ENCODE data around the gene FBXW7. TPM values are rescaled to one million over a fixed set of nuclear protein-coding genes. Genes with fewer than 3 reads are reported as not detected.

FBXW7 gene
- total RNA-seq, 1 donor = 366 TPM

DNA sequence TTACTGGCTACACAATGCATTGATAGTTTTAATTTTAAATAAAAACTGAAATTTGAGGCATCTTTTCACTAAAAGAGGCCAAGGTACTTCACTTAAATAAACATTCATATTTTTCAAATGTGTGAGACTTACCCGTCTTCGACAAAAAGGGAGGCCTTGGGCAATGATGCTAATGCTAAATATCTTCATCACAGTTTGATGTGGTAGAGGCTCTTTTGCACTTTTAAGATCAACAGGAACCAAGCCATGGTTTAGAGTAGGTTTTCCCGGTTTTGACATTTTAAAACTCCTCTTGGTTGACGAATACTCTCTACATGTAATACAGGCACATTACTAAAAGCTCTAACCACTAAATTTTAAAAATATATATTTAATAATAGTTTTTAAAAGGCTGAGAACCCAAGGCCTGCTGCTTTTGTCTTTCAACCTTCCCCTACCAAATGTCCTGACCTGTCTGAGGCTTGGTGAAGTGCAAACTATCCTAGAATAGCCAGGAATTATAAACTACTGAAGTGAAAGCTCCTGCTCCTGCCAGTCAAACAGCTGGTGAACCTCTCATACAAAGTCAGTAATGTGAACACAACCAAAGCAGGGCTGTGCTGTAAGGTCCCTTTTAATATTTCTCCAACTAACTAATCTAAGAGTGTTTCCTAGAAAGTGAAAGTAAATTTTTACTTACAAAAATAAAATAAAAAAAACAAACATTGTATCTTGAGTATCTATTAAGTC lies 153.7 kb downstream of the FBXW7 start:
- Histone ChIP-seq H3K9me3 (ENCODE audit: low read depth, low read length) (no peaks in the 10 kb centered on the region), H3K27me3 (ENCODE audit: insufficient read depth, low read length) (no peaks in the 10 kb centered on the region), H3K4me1 (ENCODE audit: insufficient read depth, low read length) (peaks cover 3% of the 10 kb centered on the region), H3K4me3 (ENCODE audit: low read length) (no peak overlapping the region)

- no peak overlapping the region for H3K4me3 ChIP-seq (ENCODE audit: low read length)
- H3K27me3 ChIP-seq (ENCODE audit: insufficient read depth, low read length) = no peaks in the 10 kb centered on the region
- no peaks in the 10 kb centered on the region for H3K9me3 ChIP-seq (ENCODE audit: low read depth, low read length)
- peaks cover 3% of the 10 kb centered on the region for H3K4me1 ChIP-seq (ENCODE audit: insufficient read depth, low read length)
Observed at GRCh38 chr4:152380919-152381318, 155.0 kb downstream of the FBXW7 start.

DNA sequence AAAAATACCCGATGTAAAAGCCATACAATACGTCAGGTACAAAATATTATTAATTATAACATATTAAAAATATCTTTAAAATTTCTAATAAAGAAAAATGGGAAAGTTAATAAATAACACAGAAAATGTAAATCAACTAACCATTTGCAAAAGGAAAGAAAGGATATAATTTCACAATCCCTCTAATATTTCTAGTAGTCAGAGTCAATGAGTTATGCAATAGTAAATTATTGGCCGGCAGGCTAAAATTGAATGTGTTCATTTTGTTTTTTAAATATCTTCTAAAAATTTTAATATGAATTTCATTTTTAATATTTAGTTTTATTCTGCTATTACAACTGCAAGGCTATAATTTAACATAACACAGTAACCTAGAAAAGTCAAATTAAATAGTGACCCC lies 155.7 kb downstream of the FBXW7 start:
- H3K9me3 ChIP-seq (ENCODE audit: low read depth, low read length) = no peaks in the 10 kb centered on the region
- H3K27me3 ChIP-seq (ENCODE audit: insufficient read depth, low read length) = no peaks in the 10 kb centered on the region
- H3K4me1 ChIP-seq (ENCODE audit: insufficient read depth, low read length) = peaks cover 3% of the 10 kb centered on the region
- H3K4me3 ChIP-seq (ENCODE audit: low read length) = no peak overlapping the region

- no peaks in the 10 kb centered on the region for H3K9me3 ChIP-seq (ENCODE audit: low read depth, low read length)
- no peaks in the 10 kb centered on the region for H3K27me3 ChIP-seq (ENCODE audit: insufficient read depth, low read length)
- no peak overlapping the region for H3K4me3 ChIP-seq (ENCODE audit: low read length)
- H3K4me1 ChIP-seq (ENCODE audit: insufficient read depth, low read length) = no peaks in the 10 kb centered on the region
Observed at GRCh38 chr4:152374606-152375285, 161.1 kb downstream of the FBXW7 start.

DNA sequence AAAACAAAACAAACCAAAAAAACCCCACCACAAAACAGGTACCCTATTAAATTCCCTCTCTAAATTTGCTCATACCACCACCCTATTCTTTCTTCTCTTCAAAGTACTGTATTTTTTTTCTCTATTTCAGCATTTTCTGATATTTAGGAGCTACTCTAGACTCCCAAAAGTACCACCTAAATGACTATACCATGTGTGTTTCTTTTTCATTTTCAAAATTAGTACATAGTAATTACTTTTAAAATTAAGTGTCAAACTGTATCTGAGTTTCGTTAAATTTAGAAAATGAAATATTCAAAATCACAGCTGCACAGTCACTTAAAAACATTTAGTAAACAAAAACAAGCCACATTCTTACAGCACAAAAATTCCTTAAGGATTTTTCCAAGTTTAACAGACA lies 161.7 kb downstream of the FBXW7 start:
- Histone ChIP-seq H3K27me3 (ENCODE audit: insufficient read depth, low read length) (no peaks in the 10 kb centered on the region), H3K4me1 (ENCODE audit: insufficient read depth, low read length) (no peaks in the 10 kb centered on the region), H3K4me3 (ENCODE audit: low read length) (no peak overlapping the region), H3K9me3 (ENCODE audit: low read depth, low read length) (no peaks in the 10 kb centered on the region)

- no peaks in the 10 kb centered on the region for H3K9me3 ChIP-seq (ENCODE audit: low read depth, low read length)
- H3K4me3 ChIP-seq (ENCODE audit: low read length) = no peak overlapping the region
- H3K27me3 ChIP-seq (ENCODE audit: insufficient read depth, low read length) = no peaks in the 10 kb centered on the region
- H3K4me1 ChIP-seq (ENCODE audit: insufficient read depth, low read length) = no peaks in the 10 kb centered on the region
Observed at GRCh38 chr4:152372444-152372843, 163.4 kb downstream of the FBXW7 start.

- H3K27me3 ChIP-seq (ENCODE audit: insufficient read depth, low read length) = no peaks in the 10 kb centered on the region
- H3K9me3 ChIP-seq (ENCODE audit: low read depth, low read length) = no peaks in the 10 kb centered on the region
- H3K4me3 ChIP-seq (ENCODE audit: low read length) = no peak overlapping the region
- H3K4me1 ChIP-seq (ENCODE audit: insufficient read depth, low read length) = no peaks in the 10 kb centered on the region
Observed at GRCh38 chr4:152369902-152370295, 166.0 kb downstream of the FBXW7 start.

DNA sequence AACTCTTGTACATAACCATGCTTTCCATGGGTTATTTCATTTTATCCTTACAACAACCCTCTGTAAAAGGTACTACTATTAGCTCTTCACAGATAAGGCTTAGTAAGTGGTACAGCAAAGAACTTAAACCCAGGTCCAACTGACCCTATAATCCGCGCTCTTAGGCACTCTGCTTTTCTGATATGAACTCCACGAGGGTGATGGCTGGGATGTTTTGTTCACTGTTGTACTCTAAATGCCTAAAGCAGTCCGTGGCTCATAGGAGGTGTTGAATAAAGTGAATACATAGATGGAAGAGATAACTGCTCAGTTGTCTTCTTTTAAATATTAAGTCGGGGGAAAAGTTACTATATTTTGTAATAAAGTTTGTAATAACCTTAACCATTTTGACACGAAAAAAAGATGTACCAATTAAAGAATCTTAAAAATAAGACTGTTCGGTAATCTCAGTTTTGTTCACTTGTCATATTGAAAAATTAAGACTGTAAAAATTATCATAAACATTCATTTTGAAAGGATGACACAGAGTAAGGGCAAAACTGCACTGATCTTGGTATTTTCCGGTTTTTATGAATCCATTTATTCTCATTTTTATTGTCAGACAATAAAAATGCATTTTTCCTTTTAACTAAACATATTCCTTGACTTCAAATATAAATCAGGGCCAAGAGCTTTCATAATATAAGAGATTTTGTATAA lies 166.5 kb downstream of the FBXW7 start:
- Histone ChIP-seq H3K9me3 (ENCODE audit: low read depth, low read length) (no peaks in the 10 kb centered on the region), H3K4me1 (ENCODE audit: insufficient read depth, low read length) (no peaks in the 10 kb centered on the region), H3K4me3 (ENCODE audit: low read length) (no peak overlapping the region), H3K27me3 (ENCODE audit: insufficient read depth, low read length) (no peaks in the 10 kb centered on the region)

- Histone ChIP-seq H3K4me3 (ENCODE audit: low read length) (no peak overlapping the region), H3K9me3 (ENCODE audit: low read depth, low read length) (no peaks in the 10 kb centered on the region), H3K27me3 (ENCODE audit: insufficient read depth, low read length) (no peaks in the 10 kb centered on the region), H3K4me1 (ENCODE audit: insufficient read depth, low read length) (no peaks in the 10 kb centered on the region)
Observed at GRCh38 chr4:152368001-152368400, 167.9 kb downstream of the FBXW7 start.

DNA sequence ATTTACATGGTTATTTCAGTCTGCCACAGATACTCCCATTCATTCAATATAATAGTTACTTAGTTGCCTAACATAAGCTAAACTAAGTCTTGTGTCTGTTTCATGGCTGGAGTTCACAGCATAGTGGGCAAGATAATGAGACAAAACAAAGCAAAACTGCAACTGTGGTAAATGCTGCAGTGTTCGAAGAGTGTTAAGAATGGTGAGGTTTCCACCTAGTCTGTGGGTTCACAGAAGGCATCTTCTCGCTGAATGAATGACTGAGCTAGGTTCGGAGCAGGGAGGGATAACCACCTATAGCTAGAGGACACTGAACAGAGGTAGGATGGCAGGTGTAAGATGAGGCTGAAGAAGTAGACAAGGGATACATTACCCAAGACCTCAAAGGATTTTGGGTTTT lies 171.0 kb downstream of the FBXW7 start:
- Histone ChIP-seq H3K4me3 (ENCODE audit: low read length) (no peak overlapping the region), H3K9me3 (ENCODE audit: low read depth, low read length) (no peaks in the 10 kb centered on the region), H3K27me3 (ENCODE audit: insufficient read depth, low read length) (no peaks in the 10 kb centered on the region), H3K4me1 (ENCODE audit: insufficient read depth, low read length) (no peaks in the 10 kb centered on the region)

DNA sequence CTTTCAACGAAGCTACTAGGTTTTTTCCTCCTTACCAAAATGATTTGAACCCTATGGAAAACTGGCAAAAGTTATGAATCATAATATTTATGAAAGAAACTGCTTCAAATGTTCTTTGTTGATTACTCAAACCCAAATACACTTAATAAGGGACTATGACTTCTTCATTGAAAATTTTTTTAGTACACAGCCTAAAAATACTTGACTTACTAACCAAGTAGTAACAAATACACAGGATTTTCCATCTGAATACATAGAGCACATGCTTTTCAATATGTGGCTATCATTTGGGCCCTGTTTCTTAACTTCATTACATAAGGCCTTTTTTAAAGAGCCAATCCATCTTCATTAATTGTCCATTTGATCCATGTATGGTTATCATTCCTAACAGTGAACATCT lies 171.5 kb downstream of the FBXW7 start:
- peaks cover 3% of the 10 kb centered on the region for H3K4me1 ChIP-seq (ENCODE audit: insufficient read depth, low read length)
- H3K9me3 ChIP-seq (ENCODE audit: low read depth, low read length) = no peaks in the 10 kb centered on the region
- no peaks in the 10 kb centered on the region for H3K27me3 ChIP-seq (ENCODE audit: insufficient read depth, low read length)
- H3K4me3 ChIP-seq (ENCODE audit: low read length) = no peak overlapping the region

- H3K9me3 ChIP-seq (ENCODE audit: low read depth, low read length) = no peaks in the 10 kb centered on the region
- no peaks in the 10 kb centered on the region for H3K27me3 ChIP-seq (ENCODE audit: insufficient read depth, low read length)
- peaks cover 8% of the 10 kb centered on the region for H3K4me1 ChIP-seq (ENCODE audit: insufficient read depth, low read length)
- H3K4me3 ChIP-seq (ENCODE audit: low read length) = no peak overlapping the region
Observed at GRCh38 chr4:152363904-152364303, 172.0 kb downstream of the FBXW7 start.

GRCh38 chr4:152363086-152363485 lies 172.8 kb downstream of the FBXW7 start:
- no peaks in the 10 kb centered on the region for H3K9me3 ChIP-seq (ENCODE audit: low read depth, low read length)

DNA sequence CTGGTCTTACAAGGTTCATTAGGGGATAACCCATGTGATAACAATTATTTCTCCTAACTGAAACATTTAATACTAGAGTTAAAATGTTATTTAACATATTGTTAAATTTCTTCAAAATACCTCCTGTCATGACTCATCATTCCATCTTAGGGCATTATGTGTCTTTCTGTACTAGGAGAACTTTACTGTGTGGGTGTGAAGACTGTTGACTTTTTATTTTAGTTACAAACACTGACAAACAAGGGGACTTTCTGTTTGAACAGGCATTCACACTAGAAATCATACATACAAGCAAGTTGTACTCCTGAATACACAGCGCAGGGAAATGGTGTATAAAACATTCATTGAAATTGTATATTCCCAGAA lies 175.9 kb downstream of the FBXW7 start:
- H3K27me3 ChIP-seq (ENCODE audit: insufficient read depth, low read length) = no peaks in the 10 kb centered on the region
- no peaks in the 10 kb centered on the region for H3K9me3 ChIP-seq (ENCODE audit: low read depth, low read length)
- no peak overlapping the region for H3K4me3 ChIP-seq (ENCODE audit: low read length)
- H3K4me1 ChIP-seq (ENCODE audit: insufficient read depth, low read length) = peaks cover 11% of the 10 kb centered on the region

More at GRCh38 chr4:152363086-152363485, 172.8 kb downstream of the FBXW7 start:
- H3K4me3 ChIP-seq (ENCODE audit: low read length) = no peak overlapping the region
- no peaks in the 10 kb centered on the region for H3K27me3 ChIP-seq (ENCODE audit: insufficient read depth, low read length)
- peaks cover 8% of the 10 kb centered on the region for H3K4me1 ChIP-seq (ENCODE audit: insufficient read depth, low read length)

DNA sequence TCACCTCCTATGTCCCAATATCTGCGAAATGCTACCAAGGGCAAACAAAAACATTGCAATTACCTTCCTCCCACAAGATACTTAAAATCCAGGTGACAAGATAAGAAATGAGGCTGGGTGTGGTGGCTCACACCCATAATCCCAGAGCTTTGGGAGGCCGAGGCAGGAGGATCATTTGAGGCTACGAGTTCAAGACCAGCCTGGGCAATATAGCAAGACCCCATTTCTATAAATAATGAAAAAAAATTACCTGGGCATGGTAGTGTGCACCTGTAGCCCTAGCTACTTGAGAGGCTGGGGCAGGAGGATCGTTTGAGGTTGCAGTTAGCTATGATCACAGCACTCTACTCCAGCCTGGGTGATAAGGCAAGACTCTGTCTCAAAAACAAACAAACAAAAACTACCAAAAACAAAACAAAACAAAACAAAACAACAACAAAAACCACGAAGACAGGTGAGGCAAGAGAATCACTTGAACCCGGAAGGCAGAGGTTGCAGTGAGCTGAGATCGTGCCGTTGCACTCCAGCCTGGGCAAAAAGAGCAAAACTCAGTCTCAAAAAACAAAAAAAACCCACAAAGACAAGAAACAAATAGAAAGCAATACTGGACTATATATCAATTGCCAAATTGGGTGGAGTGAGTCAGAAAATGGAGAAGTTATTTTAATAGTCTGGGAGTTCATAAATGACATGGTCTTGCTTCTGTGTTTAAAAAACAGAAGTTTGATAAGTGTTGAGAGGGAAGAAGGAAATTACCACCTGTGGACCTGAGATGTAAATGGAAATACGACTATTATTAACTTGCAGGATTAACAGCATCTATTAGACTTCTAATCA lies 176.5 kb downstream of the FBXW7 start:
- Histone ChIP-seq H3K4me1 (ENCODE audit: insufficient read depth, low read length) (peaks cover 11% of the 10 kb centered on the region), H3K27me3 (ENCODE audit: insufficient read depth, low read length) (no peaks in the 10 kb centered on the region), H3K4me3 (ENCODE audit: low read length) (no peak overlapping the region)

More for the DNA sequence above, 176.5 kb downstream of the FBXW7 start:
- H3K9me3 ChIP-seq (ENCODE audit: low read depth, low read length) = no peaks in the 10 kb centered on the region
